Endodermal cell (in vitro differentiated cells): ENCODE data around the gene NLGN1. TPM values are rescaled to one million over a fixed set of nuclear protein-coding genes. Genes with fewer than 3 reads are reported as not detected.

Experiments used
- DNase-seq: peaks from one replicate; pipeline ENCODE4 v3.0.0-alpha.2; 2017
- H3K27ac ChIP-seq: 2 replicates; pipeline ENCODE4 v1.5.1; 2013; ENCODE audit warnings: mild to moderate bottlenecking, low read depth, low read length, moderate library complexity
- H3K27me3 ChIP-seq: 2 replicates; pipeline ENCODE4 v1.6.1; 2013; ENCODE audit warnings: mild to moderate bottlenecking, low read length, moderate library complexity; ENCODE audit not compliant: insufficient read depth, control insufficient read depth, poor library complexity, severe bottlenecking
- H3K36me3 ChIP-seq: 2 replicates; pipeline ENCODE4 v1.7.0; 2013; ENCODE audit warnings: mild to moderate bottlenecking, low read length, moderate library complexity; ENCODE audit not compliant: control insufficient read depth, insufficient read depth
- H3K4me1 ChIP-seq: one replicate; pipeline ENCODE4 v1.7.0; 2013; ENCODE audit warnings: low read length; ENCODE audit not compliant: control insufficient read depth, insufficient read depth
- H3K4me3 ChIP-seq: 2 replicates; pipeline ENCODE4 v1.5.1; 2013; ENCODE audit warnings: mild to moderate bottlenecking, low read length, moderate library complexity
- H3K9ac ChIP-seq: 2 replicates; pipeline ENCODE4 v1.6.1; 2013; ENCODE audit warnings: mild to moderate bottlenecking, low read length, moderate library complexity; ENCODE audit not compliant: poor library complexity, severe bottlenecking; ENCODE audit errors: extremely low read depth
- H3K9me3 ChIP-seq: 2 replicates; pipeline ENCODE4 v1.6.1; 2013; ENCODE audit warnings: mild to moderate bottlenecking, low read length, moderate library complexity; ENCODE audit not compliant: control insufficient read depth
- H3K27ac Mint-ChIP-seq: 2 replicates; pipeline ENCODE4 v1.8.0; 2020; ENCODE audit warnings: mixed read lengths
- H3K27me3 Mint-ChIP-seq: 2 replicates; pipeline ENCODE4 v1.8.0; 2021; ENCODE audit warnings: mild to moderate bottlenecking, mixed read lengths; ENCODE audit not compliant: insufficient read depth
- H3K36me3 Mint-ChIP-seq: 2 replicates; pipeline ENCODE4 v1.8.0; 2020; ENCODE audit warnings: low read depth, mixed read lengths
- H3K4me1 Mint-ChIP-seq: 2 replicates; pipeline ENCODE4 v1.8.0; 2020; ENCODE audit warnings: mixed read lengths
- H3K4me3 Mint-ChIP-seq: 2 replicates; pipeline ENCODE4 v1.8.0; 2020; ENCODE audit warnings: mild to moderate bottlenecking, moderate library complexity, mixed read lengths
- H3K9me3 Mint-ChIP-seq: 2 replicates; pipeline ENCODE4 v1.8.0; 2020; ENCODE audit warnings: mild to moderate bottlenecking, mixed read lengths
- CTCF ChIP-seq: fragments of 200-600 bp; sonication (generic); conservative IDR thresholded peaks from 2 replicates; pipeline ENCODE4 v1.5.0; 2021; ENCODE audit warnings: antibody characterized with exemption, mild to moderate bottlenecking
- WGBS, 2 experiments: methylation state at CpG; one replicate each; pipeline versions ENCODE4 v1.1.5 to v1.1.7; 2013; ENCODE audit warnings: missing lambda C conversion rate in 2 of 2, mixed read lengths in 1 of 2; ENCODE audit not compliant: insufficient coverage in 1 of 2, insufficient read length in 1 of 2; 5-methylcytosine and 5-hydroxymethylcytosine counted together
- total RNA-seq, 2 donors: library from RNA; stranded (reverse); fragmentation: NEBNext Ultra II Directional in 1 of 2; extraction: Animal tissue kit (Norgen Biotek cat#: 25700) in 1 of 2; gene quantifications; 2 replicates in 1 of 2; 3 replicates in 1 of 2; pipeline ENCODE4 v1.2.1, GENCODE V29; 2021

The NLGN1 gene
- total RNA-seq, 2 donors from 2014 or later: 3.4 to 14.3 TPM

GRCh38 chr3:173711619-173712018 lies 314.1 kb downstream of the NLGN1 start:
- H3K36me3 Mint-ChIP-seq: no peaks in the 10 kb centered on the region
- Histone ChIP-seq H3K9ac (no peak overlapping the region), H3K4me3 (no peak overlapping the region), H3K27me3 (no peaks in the 10 kb centered on the region), H3K36me3 (no peaks in the 10 kb centered on the region), H3K27ac (no peak overlapping the region), H3K4me1 (peaks cover 4% of the 10 kb centered on the region), H3K9me3 (no peaks in the 10 kb centered on the region)
- no peak overlapping the region for H3K4me3 Mint-ChIP-seq
- H3K4me1 Mint-ChIP-seq: peaks cover 9% of the 10 kb centered on the region
- no peak for DNase-seq
- TF ChIP-seq CTCF: no peak
- peak overlapping the region; percentile 16 for H3K27ac Mint-ChIP-seq
- H3K9me3 Mint-ChIP-seq: no peaks in the 10 kb centered on the region
- WGBS, 2 experiments: 81 to 92% methylated on average over 2 to 5 of the region's 5 CpGs
- no peaks in the 10 kb centered on the region for H3K27me3 Mint-ChIP-seq

- TF ChIP-seq CTCF: no peak
- WGBS, 2 experiments: 82 to 92% methylated on average over 3 of the region's 3 CpGs
- no peaks in the 10 kb centered on the region for H3K36me3 Mint-ChIP-seq
Observed at GRCh38 chr3:173719585-173719984, 322.0 kb downstream of the NLGN1 start.

GRCh38 chr3:173725507-173725906 lies 328.0 kb downstream of the NLGN1 start:
- no peak for TF ChIP-seq CTCF
- H3K27ac ChIP-seq: no peak overlapping the region
- H3K4me1 ChIP-seq: no peaks in the 10 kb centered on the region
- 94 to 100% methylated on average over 1 to 3 of the region's 3 CpGs for WGBS, 2 experiments
- no peak overlapping the region for H3K9ac ChIP-seq
- no peaks in the 10 kb centered on the region for H3K36me3 ChIP-seq
- no peak overlapping the region for H3K27ac Mint-ChIP-seq
- no peaks in the 10 kb centered on the region for H3K9me3 Mint-ChIP-seq
- no peaks in the 10 kb centered on the region for H3K4me1 Mint-ChIP-seq
- no peaks in the 10 kb centered on the region for H3K9me3 ChIP-seq
- DNase-seq: no peak
- H3K4me3 Mint-ChIP-seq: no peak overlapping the region
- H3K4me3 ChIP-seq: no peak overlapping the region
- H3K27me3 Mint-ChIP-seq: no peaks in the 10 kb centered on the region
- H3K27me3 ChIP-seq: no peaks in the 10 kb centered on the region
- no peaks in the 10 kb centered on the region for H3K36me3 Mint-ChIP-seq

More at GRCh38 chr3:173719585-173719984, 322.0 kb downstream of the NLGN1 start:
- Mint-ChIP-seq H3K4me1 (peaks cover 2% of the 10 kb centered on the region), H3K27ac (peak overlapping the region; percentile 74), H3K9me3 (no peaks in the 10 kb centered on the region), H3K27me3 (no peaks in the 10 kb centered on the region), H3K4me3 (no peak overlapping the region)
- H3K27ac ChIP-seq: no peak overlapping the region
- H3K4me3 ChIP-seq: no peak overlapping the region
- H3K9ac ChIP-seq: no peak overlapping the region
- H3K36me3 ChIP-seq: no peaks in the 10 kb centered on the region
- no peak for DNase-seq
- H3K9me3 ChIP-seq: no peaks in the 10 kb centered on the region
- H3K27me3 ChIP-seq: no peaks in the 10 kb centered on the region
- no peaks in the 10 kb centered on the region for H3K4me1 ChIP-seq
